Measurements from ENCODE around the gene SLC25A10. TPM values are rescaled to one million over a fixed set of nuclear protein-coding genes. Genes with fewer than 3 reads are reported as not detected.

Gene SLC25A10
- polyA plus RNA-seq, 1 donor from 2014 or later, result 8.7 TPM

- TF ChIP-seq TAF1 (IDR thresholded peaks at IDR 0.05; ENCODE audit: low read depth) (no peak), REST (IDR thresholded peaks at IDR 0.05; ENCODE audit: borderline replicate concordance) (no peak), EP300 (conservative IDR thresholded peaks at IDR 0.05; ENCODE audit: poor library complexity, severe bottlenecking) (no peak), MXI1 (conservative IDR thresholded peaks at IDR 0.05; ENCODE audit: poor library complexity, severe bottlenecking) (no peak), EZH2 (IDR thresholded peaks at IDR 0.05; ENCODE audit: borderline replicate concordance, insufficient read depth, low read length, poor library complexity, severe bottlenecking) (no peak), SMC3 (conservative IDR thresholded peaks at IDR 0.05; ENCODE audit: poor library complexity) (no peak), POLR2AphosphoS5 (IDR thresholded peaks at IDR 0.05) (no peak), RAD21 (conservative IDR thresholded peaks at IDR 0.05) (no peak)
- TF ChIP-seq, protein P1, sequence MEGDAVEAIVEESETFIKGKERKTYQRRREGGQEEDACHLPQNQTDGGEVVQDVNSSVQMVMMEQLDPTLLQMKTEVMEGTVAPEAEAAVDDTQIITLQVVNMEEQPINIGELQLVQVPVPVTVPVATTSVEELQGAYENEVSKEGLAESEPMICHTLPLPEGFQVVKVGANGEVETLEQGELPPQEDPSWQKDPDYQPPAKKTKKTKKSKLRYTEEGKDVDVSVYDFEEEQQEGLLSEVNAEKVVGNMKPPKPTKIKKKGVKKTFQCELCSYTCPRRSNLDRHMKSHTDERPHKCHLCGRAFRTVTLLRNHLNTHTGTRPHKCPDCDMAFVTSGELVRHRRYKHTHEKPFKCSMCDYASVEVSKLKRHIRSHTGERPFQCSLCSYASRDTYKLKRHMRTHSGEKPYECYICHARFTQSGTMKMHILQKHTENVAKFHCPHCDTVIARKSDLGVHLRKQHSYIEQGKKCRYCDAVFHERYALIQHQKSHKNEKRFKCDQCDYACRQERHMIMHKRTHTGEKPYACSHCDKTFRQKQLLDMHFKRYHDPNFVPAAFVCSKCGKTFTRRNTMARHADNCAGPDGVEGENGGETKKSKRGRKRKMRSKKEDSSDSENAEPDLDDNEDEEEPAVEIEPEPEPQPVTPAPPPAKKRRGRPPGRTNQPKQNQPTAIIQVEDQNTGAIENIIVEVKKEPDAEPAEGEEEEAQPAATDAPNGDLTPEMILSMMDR (IDR thresholded peaks at IDR 0.05; ENCODE audit: poor library complexity, severe bottlenecking), result no peak
- Histone ChIP-seq H3K9ac (ENCODE audit: low read length) (no peak overlapping the region), H3K27ac (ENCODE audit: low read length) (no peak overlapping the region), H3K4me2 (ENCODE audit: low read length) (no peak overlapping the region), H4K20me1 (ENCODE audit: insufficient read depth) (no peaks in the 10 kb centered on the region), H3K36me3 (ENCODE audit: insufficient read depth, low read length) (no peaks in the 10 kb centered on the region), H3F3A (ENCODE audit: insufficient read depth, low read length, poor library complexity, severe bottlenecking) (no peaks in the 10 kb centered on the region), H2AFZ (ENCODE audit: low read depth, low read length) (no peak overlapping the region), H3K9me3 (ENCODE audit: low read length) (no peaks in the 10 kb centered on the region), H3K4me3 (ENCODE audit: low read length) (no peak overlapping the region), H3K27me3 (ENCODE audit: insufficient read depth, low read depth, low read length) (no peaks in the 10 kb centered on the region), H3K9me2 (ENCODE audit: insufficient read depth, low read length) (no peaks in the 10 kb centered on the region), H3K79me2 (replicated peaks; ENCODE audit: insufficient read depth, low read length) (no peaks in the 10 kb centered on the region)
Measured at GRCh38 chr17:81722184-81723120, 10.4 kb downstream of the SLC25A10 start.

GRCh38 chr17:81723651-81724209, 11.6 kb downstream of the SLC25A10 start:
- H3K79me2 ChIP-seq (replicated peaks; ENCODE audit: insufficient read depth, low read length), result no peaks in the 10 kb centered on the region
- no peaks in the 10 kb centered on the region for H3K27me3 ChIP-seq (ENCODE audit: insufficient read depth, low read depth, low read length)
- no peaks in the 10 kb centered on the region for H3K9me2 ChIP-seq (ENCODE audit: insufficient read depth, low read length)
- H2AFZ ChIP-seq (ENCODE audit: low read depth, low read length), result no peak overlapping the region
- no peaks in the 10 kb centered on the region for H3F3A ChIP-seq (ENCODE audit: insufficient read depth, low read length, poor library complexity, severe bottlenecking)
- no peak overlapping the region for H3K4me2 ChIP-seq (ENCODE audit: low read length)
- no peak for TF ChIP-seq EZH2 (IDR thresholded peaks at IDR 0.05; ENCODE audit: borderline replicate concordance, insufficient read depth, low read length, poor library complexity, severe bottlenecking)
- TF ChIP-seq EP300 (conservative IDR thresholded peaks at IDR 0.05; ENCODE audit: poor library complexity, severe bottlenecking), result no peak
- TF ChIP-seq REST (IDR thresholded peaks at IDR 0.05; ENCODE audit: borderline replicate concordance), result no peak
- TF ChIP-seq, protein P1 (IDR thresholded peaks at IDR 0.05; ENCODE audit: poor library complexity, severe bottlenecking), result no peak
- TF ChIP-seq TAF1 (IDR thresholded peaks at IDR 0.05; ENCODE audit: low read depth), result no peak
- no peak for TF ChIP-seq SMC3 (conservative IDR thresholded peaks at IDR 0.05; ENCODE audit: poor library complexity)
- no peak for TF ChIP-seq RAD21 (conservative IDR thresholded peaks at IDR 0.05)
- no peaks in the 10 kb centered on the region for H3K9me3 ChIP-seq (ENCODE audit: low read length)
- H3K36me3 ChIP-seq (ENCODE audit: insufficient read depth, low read length), result no peaks in the 10 kb centered on the region
- H3K27ac ChIP-seq (ENCODE audit: low read length), result no peak overlapping the region
- no peak overlapping the region for H3K9ac ChIP-seq (ENCODE audit: low read length)
- no peaks in the 10 kb centered on the region for H4K20me1 ChIP-seq (ENCODE audit: insufficient read depth)
- H3K4me3 ChIP-seq (ENCODE audit: low read length), result no peak overlapping the region

Measured in neural cell (in vitro differentiated cells).